PC-3 (cell line): Measurements from ENCODE around the gene NFIX. TPM values are rescaled to one million over a fixed set of nuclear protein-coding genes. Genes with fewer than 3 reads are reported as not detected.

ENCODE experiments used
- ATAC-seq: fragments of 200-7000 bp; cut with Tn5 transposase; 2 replicates; pipeline ENCODE4 v1.9.1; 2020; ENCODE audit warnings: mild to moderate bottlenecking, moderate library complexity
- BruUV-seq: library from RNA; stranded (reverse); fragments of 400-500 nt; replicated peaks from 2 replicates; lab custom pipeline; 2021; lab: Mats Ljungman, UMichigan
- CTCF ChIA-PET: fragments of 300-600 bp; sonication (Branson Sonifier 250); formaldehyde crosslinking; loops from one replicate; lab custom pipeline; 2022; ENCODE audit warnings: antibody characterized with exemption; lab: Charles Lee
- POLR2A ChIA-PET: fragments of 300-600 bp; sonication (Branson Sonifier 250); formaldehyde crosslinking; loops from one replicate; lab custom pipeline; 2022; ENCODE audit warnings: antibody characterized with exemption; ENCODE audit not compliant: unreplicated experiment; lab: Charles Lee
- DNase-seq: peaks from one replicate; pipeline ENCODE4 v3.0.0-alpha.2; 2015
- H2AFZ ChIP-seq: fragments of 300-600 bp; sonication (generic); 2 replicates; pipeline ENCODE4 v1.6.0; 2016; ENCODE audit warnings: antibody characterized with exemption, low read length
- H3F3A ChIP-seq: fragments of 300-600 bp; sonication (generic); one replicate; pipeline ENCODE4 v1.6.0; 2017; ENCODE audit warnings: antibody characterized with exemption, low read length, control low read depth, mild to moderate bottlenecking; ENCODE audit not compliant: unreplicated experiment
- H3K27ac ChIP-seq: fragments of 300-600 bp; sonication (generic); 2 replicates; pipeline ENCODE4 v1.5.1; 2016; ENCODE audit warnings: mild to moderate bottlenecking, low read length
- H3K27me3 ChIP-seq: fragments of 300-600 bp; sonication (generic); 2 replicates; pipeline ENCODE4 v1.6.1; 2016; ENCODE audit warnings: low read length, mixed read lengths
- H3K36me3 ChIP-seq: fragments of 300-600 bp; sonication (generic); 2 replicates; pipeline ENCODE4 v1.6.1; 2016; ENCODE audit warnings: low read depth, mixed run types, low read length, mixed read lengths
- H3K4me1 ChIP-seq: fragments of 300-600 bp; sonication (generic); 2 replicates; pipeline ENCODE4 v1.5.1; 2016; ENCODE audit warnings: low read length; ENCODE audit not compliant: insufficient read depth
- H3K4me2 ChIP-seq: fragments of 300-600 bp; sonication (generic); 2 replicates; pipeline ENCODE4 v1.6.0; 2016; ENCODE audit warnings: low read length
- H3K4me3 ChIP-seq: fragments of 300-600 bp; sonication (generic); 2 replicates; pipeline ENCODE4 v1.5.1; 2016; ENCODE audit warnings: mild to moderate bottlenecking, low read length, mixed read lengths
- H3K79me2 ChIP-seq: fragments of 300-600 bp; sonication (generic); 2 replicates; pipeline ENCODE4 v1.6.1; 2017; ENCODE audit warnings: low read length, mixed read lengths
- H3K9ac ChIP-seq: fragments of 300-600 bp; sonication (generic); 2 replicates; pipeline ENCODE4 v1.6.0; 2016; ENCODE audit warnings: mild to moderate bottlenecking, low read length
- H3K9me2 ChIP-seq: fragments of 300-600 bp; sonication (generic); replicated peaks from 2 replicates; pipeline ENCODE4 v1.6.1; 2016; ENCODE audit warnings: mixed run types, low read length, mixed read lengths
- H3K9me3 ChIP-seq: fragments of 300-600 bp; sonication (generic); 2 replicates; pipeline ENCODE4 v1.6.1; 2016; ENCODE audit warnings: low read length, mixed read lengths
- H4K20me1 ChIP-seq: fragments of 300-600 bp; sonication (generic); 2 replicates; pipeline ENCODE4 v1.6.1; 2016; ENCODE audit warnings: low read length, mixed read lengths
- EZH2 ChIP-seq: fragments of 300-600 bp; sonication (generic); IDR thresholded peaks from one replicate; pipeline ENCODE4 v1.6.1; 2017; ENCODE audit warnings: antibody characterized with exemption, mild to moderate bottlenecking, low read length; ENCODE audit not compliant: unreplicated experiment
- EZH2phosphoT487 ChIP-seq: fragments of 300-600 bp; sonication (generic); IDR thresholded peaks from 2 replicates; pipeline ENCODE4 v1.6.1; 2018; ENCODE audit warnings: mild to moderate bottlenecking, antibody characterized with exemption, low read length, borderline replicate concordance
- intact Hi-C: fragments of 100-400 bp; cut with micrococcal nuclease; formaldehyde crosslinking; loops from 2 replicates; pipeline ENCODE4 v1.9.0; 2023
- total RNA-seq: library from RNA; depleted of rRNA; stranded (reverse); fragments of >200 nt; gene quantifications from 2 replicates; pipeline ENCODE4 v1.2.3, GENCODE V29; 2014
- TF ChIP-seq, protein P1 (sequence below): fragments of 300-600 bp; sonication (generic); conservative IDR thresholded peaks from 2 replicates; pipeline ENCODE4 v1.5.1; 2017; ENCODE audit warnings: antibody characterized with exemption, low read depth, mild to moderate bottlenecking, low read length

Gene NFIX
- total RNA-seq, 1 experiment from 2014 or later: 43.3 TPM

DNA sequence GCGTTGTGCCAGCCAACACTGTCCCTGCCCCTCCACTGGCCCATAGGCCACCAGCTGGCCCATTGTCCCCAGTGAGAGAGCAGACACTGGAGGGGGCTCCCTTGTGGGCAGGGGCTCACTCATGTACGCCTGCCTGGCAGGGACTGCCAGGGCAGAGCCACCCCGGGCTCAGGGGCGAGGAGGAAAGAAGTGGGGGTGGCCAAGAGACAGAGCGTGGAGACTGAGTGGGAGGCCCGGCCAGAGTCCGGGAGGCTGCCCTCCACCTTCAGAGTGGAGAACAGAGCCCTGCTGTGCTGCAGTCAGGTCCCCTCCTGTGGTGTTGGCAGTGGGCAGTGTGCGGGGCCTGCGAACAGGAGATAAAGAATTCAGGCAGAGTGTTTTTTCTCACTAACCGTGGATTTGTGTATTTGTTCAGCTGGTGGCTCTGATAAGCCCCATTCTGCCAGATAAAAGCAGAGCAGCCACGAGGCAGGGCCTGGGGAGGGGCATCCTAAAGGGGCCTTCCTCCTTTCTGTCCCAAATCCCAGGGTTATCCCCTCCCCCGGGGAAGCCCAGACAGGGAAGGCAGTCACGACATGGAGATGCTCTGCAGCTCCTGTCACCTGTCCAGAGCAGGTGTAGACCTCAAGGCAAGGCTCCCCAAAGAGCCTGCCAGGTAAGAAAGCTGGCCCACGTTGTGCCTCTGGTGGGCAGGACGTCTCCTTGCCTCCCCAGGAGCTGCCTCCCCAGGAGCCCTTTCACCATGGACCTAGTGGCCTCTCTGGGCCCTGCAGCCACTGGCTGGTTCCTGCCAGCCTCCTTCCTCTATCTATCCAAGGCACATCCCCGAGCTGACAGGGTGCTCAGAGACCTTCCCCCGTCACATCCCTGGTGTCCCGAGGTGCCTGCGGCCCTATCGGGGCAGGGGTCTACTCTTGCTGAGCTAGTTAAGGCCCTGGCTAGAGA, 74.4 kb downstream of the NFIX start:
- H3F3A ChIP-seq: no peaks in the 10 kb centered on the region
- no TSS peak for BruUV-seq
- H4K20me1 ChIP-seq: no peaks in the 10 kb centered on the region
- no peaks in the 10 kb centered on the region for H3K9me3 ChIP-seq
- no peaks in the 10 kb centered on the region for H3K27me3 ChIP-seq
- no peak overlapping the region for H2AFZ ChIP-seq
- TF ChIP-seq EZH2phosphoT487 (no peak), EZH2 (no peak)
- TF ChIP-seq, protein P1, sequence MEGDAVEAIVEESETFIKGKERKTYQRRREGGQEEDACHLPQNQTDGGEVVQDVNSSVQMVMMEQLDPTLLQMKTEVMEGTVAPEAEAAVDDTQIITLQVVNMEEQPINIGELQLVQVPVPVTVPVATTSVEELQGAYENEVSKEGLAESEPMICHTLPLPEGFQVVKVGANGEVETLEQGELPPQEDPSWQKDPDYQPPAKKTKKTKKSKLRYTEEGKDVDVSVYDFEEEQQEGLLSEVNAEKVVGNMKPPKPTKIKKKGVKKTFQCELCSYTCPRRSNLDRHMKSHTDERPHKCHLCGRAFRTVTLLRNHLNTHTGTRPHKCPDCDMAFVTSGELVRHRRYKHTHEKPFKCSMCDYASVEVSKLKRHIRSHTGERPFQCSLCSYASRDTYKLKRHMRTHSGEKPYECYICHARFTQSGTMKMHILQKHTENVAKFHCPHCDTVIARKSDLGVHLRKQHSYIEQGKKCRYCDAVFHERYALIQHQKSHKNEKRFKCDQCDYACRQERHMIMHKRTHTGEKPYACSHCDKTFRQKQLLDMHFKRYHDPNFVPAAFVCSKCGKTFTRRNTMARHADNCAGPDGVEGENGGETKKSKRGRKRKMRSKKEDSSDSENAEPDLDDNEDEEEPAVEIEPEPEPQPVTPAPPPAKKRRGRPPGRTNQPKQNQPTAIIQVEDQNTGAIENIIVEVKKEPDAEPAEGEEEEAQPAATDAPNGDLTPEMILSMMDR: no peak
- no peak overlapping the region for H3K9ac ChIP-seq
- no peaks in the 10 kb centered on the region for H3K9me2 ChIP-seq
- CTCF ChIA-PET: interaction anchor here (0.8 kb wide), 1 partner anchor 36 kb away, joined by 3 read pairs; no protein-coding TSS in a partner anchor
- POLR2A ChIA-PET: no interaction called here
- DNase-seq (no peak), ATAC-seq (peak; percentile 23; the same call in 1 of the 2 replicates)
- no peak overlapping the region for H3K4me2 ChIP-seq
- H3K36me3 ChIP-seq: peaks cover 8% of the 10 kb centered on the region; the same call in 1 of the 2 replicates
- intact Hi-C loops: no loop called here
- no peaks in the 10 kb centered on the region for H3K4me1 ChIP-seq
- no peak overlapping the region for H3K4me3 ChIP-seq
- no peak overlapping the region for H3K27ac ChIP-seq
- H3K79me2 ChIP-seq: peaks cover 4% of the 10 kb centered on the region; the same call in 1 of the 2 replicates

DNA sequence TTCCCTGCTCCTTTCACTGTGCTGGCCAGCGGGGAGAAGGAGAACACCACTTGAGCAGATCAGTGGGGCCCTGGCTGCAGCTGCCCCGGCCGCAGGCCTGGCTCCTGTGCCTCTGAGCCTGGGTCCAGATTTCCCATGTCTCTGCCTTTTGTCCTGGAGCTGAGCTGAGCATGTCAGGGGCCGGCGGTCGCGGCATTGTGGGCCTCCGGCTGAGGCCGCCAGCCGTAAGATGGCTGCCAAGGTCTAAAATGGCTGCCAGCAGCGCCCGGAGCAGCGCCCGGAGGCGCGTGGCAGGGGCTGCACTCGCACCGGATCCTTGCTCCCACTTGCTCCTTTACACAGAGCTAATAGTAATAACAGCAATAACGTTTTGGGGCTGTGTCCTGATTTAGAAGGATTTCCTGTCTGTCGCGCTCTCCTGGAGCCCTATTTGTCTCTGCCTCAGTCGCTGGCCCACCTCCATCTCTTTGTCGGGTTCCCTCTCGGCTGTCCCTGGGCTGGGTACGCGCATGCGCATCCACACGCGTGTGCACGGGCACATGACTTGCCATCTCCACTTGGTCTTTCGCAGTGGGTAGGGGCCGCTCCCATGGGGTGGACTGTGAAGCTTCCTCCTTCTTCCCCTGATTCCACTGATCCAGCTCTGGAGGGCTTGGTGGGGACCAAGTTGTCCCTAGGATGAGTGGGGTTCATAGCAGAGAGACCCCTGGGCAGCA, 75.3 kb downstream of the NFIX start:
- intact Hi-C loops: no loop called here
- Histone ChIP-seq H3K4me3 (no peak overlapping the region), H4K20me1 (no peaks in the 10 kb centered on the region), H3K9me2 (no peaks in the 10 kb centered on the region), H2AFZ (no peak overlapping the region), H3K9ac (no peak overlapping the region), H3K9me3 (no peaks in the 10 kb centered on the region), H3K27ac (no peak overlapping the region), H3K4me1 (no peaks in the 10 kb centered on the region), H3K4me2 (no peak overlapping the region), H3F3A (no peaks in the 10 kb centered on the region), H3K27me3 (no peaks in the 10 kb centered on the region), H3K79me2 (peaks cover 4% of the 10 kb centered on the region; the same call in 1 of the 2 replicates), H3K36me3 (peaks cover 8% of the 10 kb centered on the region; the same call in 1 of the 2 replicates)
- TF ChIP-seq, protein P1: no peak
- TF ChIP-seq EZH2 (no peak), EZH2phosphoT487 (no peak)
- DNase-seq: no peak
- no peak for ATAC-seq
- BruUV-seq: no TSS peak
- ChIA-PET POLR2A (no interaction called here), CTCF (no interaction called here)
